Sigmoid colon (tissue), 7 donors: Measurements from ENCODE around the gene SPARC. TPM values are rescaled to one million over a fixed set of nuclear protein-coding genes. Genes with fewer than 3 reads are reported as not detected.

Source experiments
- DNase-seq: peaks from one replicate; pipeline ENCODE4 v3.0.0-alpha.2; 2019
- H3K27ac ChIP-seq, 4 donors: fragments of 200-600 bp; sonication (generic); one replicate each; pipeline ENCODE4 v1.5.1; 2016 to 2019; ENCODE audit warnings: mild to moderate bottlenecking in 1 of 4
- H3K27me3 ChIP-seq, 3 donors: fragments of 200-600 bp; sonication (generic); one replicate each; pipeline ENCODE4 v1.5.1; 2019; ENCODE audit warnings: mild to moderate bottlenecking in 1 of 3
- H3K36me3 ChIP-seq, 4 donors: fragments of 200-600 bp; sonication (generic); one replicate each; pipeline ENCODE4 v1.5.1; 2016 to 2019
- H3K4me1 ChIP-seq, 4 donors: fragments of 200-600 bp; sonication (generic); one replicate each; pipeline ENCODE4 v1.5.1; 2017 to 2019
- H3K4me3 ChIP-seq, 4 donors: fragments of 200-600 bp; sonication (generic); one replicate each; pipeline ENCODE4 v1.5.1; 2017 to 2019; ENCODE audit warnings: mild to moderate bottlenecking in 2 of 4, moderate library complexity in 1 of 4
- H3K9me3 ChIP-seq, 4 donors: fragments of 200-600 bp in 3 of 4; sonication (generic) in 3 of 4; one replicate each; pipeline versions ENCODE4 v1.5.1 to v1.6.1; 2013 to 2019
- EP300 ChIP-seq, 4 donors: sonication (generic); formaldehyde crosslinking; IDR thresholded peaks; one replicate each; pipeline ENCODE4 v1.6.1; 2017; ENCODE audit warnings: antibody characterized with exemption in 4 of 4
- POLR2A ChIP-seq, 2 donors: fragments of 450-650 bp; IDR thresholded peaks; one replicate each; pipeline ENCODE4 v1.6.1; 2016; ENCODE audit warnings: antibody characterized with exemption in 2 of 2, mild to moderate bottlenecking in 2 of 2, moderate library complexity in 2 of 2
- POLR2AphosphoS5 ChIP-seq, 4 donors: sonication (generic); formaldehyde crosslinking; IDR thresholded peaks; one replicate each; pipeline ENCODE4 v1.6.1; 2017; ENCODE audit warnings: antibody characterized with exemption in 4 of 4
- WGBS, 2 donors: extraction: QIAGEN DNeasy Blood & Tissue Kit; methylation state at CpG; one replicate each; pipeline ENCODE4 v1.1.7; 2013; 5-methylcytosine and 5-hydroxymethylcytosine counted together
- intact Hi-C: fragments of 100-400 bp; cut with DNase I; formaldehyde crosslinking; loops from one replicate; pipeline ENCODE4 v1.15.1; 2023
- polyA plus RNA-seq, 3 donors: library from polyadenylated mRNA; stranded (reverse); fragments of 200-250 nt; gene quantifications; one replicate each; pipeline ENCODE4 v1.2.3, GENCODE V29; 2013
- total RNA-seq, 4 donors: library from RNA; depleted of rRNA; stranded (reverse); fragments of >200 nt; gene quantifications; one replicate each; pipeline ENCODE4 v1.1.0, GENCODE V29; 2016
- TF ChIP-seq, protein P1 (sequence below), 4 experiments: fragments of 450-650 bp in 3 of 4; fragments of 200-600 bp in 1 of 4; IDR thresholded peaks; one replicate each; pipeline ENCODE4 v1.5.1; 2016 to 2019; ENCODE audit warnings: antibody characterized with exemption in 4 of 4, mild to moderate bottlenecking in 3 of 4, moderate library complexity in 2 of 4
- donor health status: healthy with polysubstance abuse.
- donor health status: Bipolar disorder and iron deficiency.
- donor health status: healthy.

The SPARC gene
- total and polyA plus RNA-seq, 7 donors: 47.6 to 821 (median 272) TPM

DNA sequence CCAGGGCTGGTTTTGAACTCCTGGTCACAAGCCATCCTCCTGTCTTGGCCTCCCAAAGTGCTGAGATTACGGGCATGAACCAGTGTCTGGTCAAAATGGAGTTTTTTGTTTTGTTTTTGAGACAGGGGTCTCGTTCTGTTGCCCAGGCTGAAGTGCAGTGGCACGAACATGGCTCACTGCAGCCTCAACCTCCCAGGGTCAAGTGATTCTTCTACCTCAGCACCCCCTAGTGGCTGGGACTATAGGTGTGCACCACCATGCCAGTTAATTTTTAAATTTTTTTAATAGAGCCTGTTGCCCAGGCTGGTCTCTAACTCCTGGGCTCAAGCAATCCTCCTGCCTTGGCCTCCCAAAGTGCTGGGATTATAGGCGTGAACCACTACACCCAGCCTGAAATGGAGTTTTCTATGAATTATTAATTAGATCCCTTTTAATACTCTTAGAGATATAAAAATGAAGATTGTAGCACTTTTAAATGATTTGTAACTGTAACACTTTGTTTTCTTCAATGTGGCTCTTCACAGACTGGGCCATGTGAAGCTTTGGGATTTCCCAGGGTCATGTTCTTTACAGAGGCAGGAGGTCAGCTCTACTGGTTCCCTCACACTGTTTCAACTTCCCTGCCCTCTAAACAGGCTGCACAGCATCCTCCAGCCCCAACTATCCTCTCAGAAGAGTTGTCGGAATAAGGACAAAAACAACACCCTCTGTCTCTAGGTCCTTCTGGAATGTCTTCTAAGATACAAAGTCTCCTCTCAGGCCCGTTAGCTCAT lies 32.7 kb upstream of the SPARC start:
- TF ChIP-seq EP300 (IDR thresholded peaks at IDR 0.05) (no peak), POLR2A (IDR thresholded peaks at IDR 0.05) (no peak), POLR2AphosphoS5 (IDR thresholded peaks at IDR 0.05) (no peak)
- TF ChIP-seq, protein P1, sequence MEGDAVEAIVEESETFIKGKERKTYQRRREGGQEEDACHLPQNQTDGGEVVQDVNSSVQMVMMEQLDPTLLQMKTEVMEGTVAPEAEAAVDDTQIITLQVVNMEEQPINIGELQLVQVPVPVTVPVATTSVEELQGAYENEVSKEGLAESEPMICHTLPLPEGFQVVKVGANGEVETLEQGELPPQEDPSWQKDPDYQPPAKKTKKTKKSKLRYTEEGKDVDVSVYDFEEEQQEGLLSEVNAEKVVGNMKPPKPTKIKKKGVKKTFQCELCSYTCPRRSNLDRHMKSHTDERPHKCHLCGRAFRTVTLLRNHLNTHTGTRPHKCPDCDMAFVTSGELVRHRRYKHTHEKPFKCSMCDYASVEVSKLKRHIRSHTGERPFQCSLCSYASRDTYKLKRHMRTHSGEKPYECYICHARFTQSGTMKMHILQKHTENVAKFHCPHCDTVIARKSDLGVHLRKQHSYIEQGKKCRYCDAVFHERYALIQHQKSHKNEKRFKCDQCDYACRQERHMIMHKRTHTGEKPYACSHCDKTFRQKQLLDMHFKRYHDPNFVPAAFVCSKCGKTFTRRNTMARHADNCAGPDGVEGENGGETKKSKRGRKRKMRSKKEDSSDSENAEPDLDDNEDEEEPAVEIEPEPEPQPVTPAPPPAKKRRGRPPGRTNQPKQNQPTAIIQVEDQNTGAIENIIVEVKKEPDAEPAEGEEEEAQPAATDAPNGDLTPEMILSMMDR (IDR thresholded peaks at IDR 0.05): peak; percentile 21 to 55 (median 50)
- Histone ChIP-seq H3K4me1 (peaks cover 0 to 51% (median 18%) of the 10 kb centered on the region in 4 donors), H3K27me3 (no peaks in the 10 kb centered on the region), H3K36me3 (no peaks in the 10 kb centered on the region), H3K9me3 (no peaks in the 10 kb centered on the region), H3K4me3 (no peak overlapping the region), H3K27ac (peak overlapping the region; percentile 29 to 71 (median 40))
- intact Hi-C loops: loop anchor here (2.0 kb wide), 2 partner anchors 21 to 51 kb away; no protein-coding TSS in a partner anchor
- DNase-seq: no peak
- WGBS, 2 donors: 89 to 90% methylated on average over 6 of the region's 6 CpGs

DNA sequence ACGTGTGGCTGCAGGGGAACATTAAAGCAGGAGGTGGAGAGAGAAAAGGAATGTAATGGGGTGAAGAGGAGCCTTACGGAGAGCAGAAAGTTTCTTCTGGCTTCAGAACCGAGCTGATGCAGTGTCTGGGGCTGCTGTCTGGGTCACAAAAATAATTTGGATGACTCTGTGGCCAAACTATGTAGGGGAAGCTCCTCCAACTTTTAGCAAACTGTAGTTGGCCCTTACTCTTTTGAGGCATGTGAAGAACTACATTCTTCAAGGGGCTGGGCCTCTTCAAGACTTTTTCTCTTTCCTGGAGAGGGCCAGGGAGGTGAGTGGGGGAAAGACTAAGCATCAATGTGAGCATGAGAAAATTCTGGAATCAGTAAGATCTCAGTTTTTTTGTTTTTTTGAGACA lies 31.9 kb upstream of the SPARC start:
- Histone ChIP-seq H3K4me1 (peaks cover 0 to 51% (median 18%) of the 10 kb centered on the region in 4 donors), H3K36me3 (no peaks in the 10 kb centered on the region), H3K4me3 (no peak overlapping the region), H3K9me3 (no peaks in the 10 kb centered on the region), H3K27me3 (no peaks in the 10 kb centered on the region), H3K27ac (peak overlapping the region; percentile 29 to 71 (median 40))
- intact Hi-C loops: loop anchor here (2.0 kb wide), 2 partner anchors 22 to 50 kb away; no protein-coding TSS in a partner anchor
- DNase-seq: no peak
- TF ChIP-seq POLR2A (IDR thresholded peaks at IDR 0.05): no peak
- TF ChIP-seq, protein P1 (IDR thresholded peaks at IDR 0.05): no peak
- TF ChIP-seq EP300 (IDR thresholded peaks at IDR 0.05): no peak
- no peak for TF ChIP-seq POLR2AphosphoS5 (IDR thresholded peaks at IDR 0.05)
- 70 to 75% methylated on average over 3 of the region's 3 CpGs for WGBS, 2 donors

GRCh38 chr5:151718153-151718552 lies 31.4 kb upstream of the SPARC start:
- no peaks in the 10 kb centered on the region for H3K9me3 ChIP-seq
- no peak for DNase-seq
- no peaks in the 10 kb centered on the region for H3K36me3 ChIP-seq
- intact Hi-C loops: loop anchor here (2.0 kb wide), 2 partner anchors 23 to 49 kb away; no protein-coding TSS in a partner anchor
- H3K4me3 ChIP-seq: no peak overlapping the region
- H3K27me3 ChIP-seq: no peaks in the 10 kb centered on the region
- no peak for TF ChIP-seq EP300 (IDR thresholded peaks at IDR 0.05)
- TF ChIP-seq, protein P1 (IDR thresholded peaks at IDR 0.05): no peak
- no peak for TF ChIP-seq POLR2AphosphoS5 (IDR thresholded peaks at IDR 0.05)
- no peak for TF ChIP-seq POLR2A (IDR thresholded peaks at IDR 0.05)
- H3K27ac ChIP-seq: peak overlapping the region in 3 of 4 donors; percentile 29 to 71 (median 41)
- H3K4me1 ChIP-seq: peaks cover 0 to 51% (median 18%) of the 10 kb centered on the region in 4 donors
- 72 to 83% methylated on average over 2 of the region's 2 CpGs for WGBS, 2 donors

DNA sequence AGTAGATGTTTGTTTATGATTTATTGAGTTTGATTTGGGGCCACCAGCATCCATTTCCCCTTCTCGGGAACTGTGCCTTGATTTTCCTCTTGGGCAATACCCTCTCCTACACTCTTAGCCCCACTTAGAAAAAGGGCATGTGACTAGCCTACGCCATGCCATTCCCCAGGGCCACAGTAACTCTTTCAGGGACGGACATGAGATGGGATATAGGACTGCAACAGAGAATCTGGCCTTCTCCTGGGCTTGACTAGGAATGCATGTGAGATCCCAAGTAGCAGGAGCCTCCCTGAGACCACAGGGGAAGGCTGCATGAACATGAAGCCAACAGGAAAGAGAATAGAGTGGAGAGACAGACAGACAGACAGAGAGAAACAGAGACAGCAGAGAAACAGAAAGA lies 30.7 kb upstream of the SPARC start:
- no peak for DNase-seq
- Histone ChIP-seq H3K27ac (peak overlapping the region in 1 of 4 donors; percentile 71), H3K36me3 (no peaks in the 10 kb centered on the region), H3K4me3 (no peak overlapping the region), H3K27me3 (no peaks in the 10 kb centered on the region), H3K4me1 (peaks cover 0 to 50% (median 18%) of the 10 kb centered on the region in 4 donors), H3K9me3 (no peaks in the 10 kb centered on the region)
- WGBS, 2 donors: 64 to 70% methylated on average over 3 of the region's 3 CpGs
- intact Hi-C loops: no loop called here
- TF ChIP-seq POLR2AphosphoS5 (IDR thresholded peaks at IDR 0.05) (no peak), POLR2A (IDR thresholded peaks at IDR 0.05) (no peak), EP300 (IDR thresholded peaks at IDR 0.05) (no peak)
- TF ChIP-seq, protein P1 (IDR thresholded peaks at IDR 0.05): no peak
